Natural killer cell treated with Interleukin-12 subunit alpha and Interleukin-12 subunit beta and Interleukin-15 and Interleukin-18, amount 100 ng/mL, for 72 hours (primary cell): Measurements from ENCODE around the gene HYOU1. TPM values are rescaled to one million over a fixed set of nuclear protein-coding genes. Genes with fewer than 3 reads are reported as not detected.
"Not testable (repeated sequence)": the region's sequence is repeated elsewhere in the genome, so short reads cannot be mapped to it uniquely, and the experiment has no call there.

Experiments
- ATAC-seq, 2 donors: fragments of 150-1000 bp; cut with Tn5 transposase in 1 of 2; sonication (Bioruptor Pico), chemical (Tn5 transposase) in 1 of 2; 2 replicates each; pipeline ENCODE4 v1.10.0; 2021
- DNase-seq: peaks from one replicate; pipeline ENCODE4 v3.0.0; 2022; ENCODE audit warnings: low spot score
- H3K27ac Mint-ChIP-seq, 2 donors: 1 replicate in 1 of 2; 2 replicates in 1 of 2; pipeline ENCODE4 v1.8.0; 2022; ENCODE audit warnings: mixed read lengths in 2 of 2, mild to moderate bottlenecking in 1 of 2, moderate library complexity in 1 of 2
- H3K27me3 Mint-ChIP-seq, 2 donors: 1 replicate in 1 of 2; 2 replicates in 1 of 2; pipeline ENCODE4 v1.8.0; 2022; ENCODE audit warnings: mixed read lengths in 2 of 2
- H3K36me3 Mint-ChIP-seq: one replicate; pipeline ENCODE4 v1.8.0; 2022; ENCODE audit warnings: mixed read lengths
- H3K4me1 Mint-ChIP-seq, 2 donors: 1 replicate in 1 of 2; 2 replicates in 1 of 2; pipeline ENCODE4 v1.8.0; 2022; ENCODE audit warnings: low read depth in 2 of 2, mixed read lengths in 2 of 2, mild to moderate bottlenecking in 1 of 2
- H3K4me3 Mint-ChIP-seq: one replicate; pipeline ENCODE4 v1.8.0; 2022; ENCODE audit warnings: mixed read lengths
- H3K9me3 Mint-ChIP-seq: 2 replicates; pipeline ENCODE4 v1.8.0; 2022; ENCODE audit warnings: mixed read lengths
- total RNA-seq, 2 donors: library from RNA; stranded (reverse); gene quantifications; one replicate each; pipeline ENCODE4 v1.2.3, GENCODE V29; 2022

Gene HYOU1
- total RNA-seq, 2 donors from 2014 or later = 259 to 333 TPM

GRCh38 chr11:119026970-119027369 lies 30.0 kb downstream of the HYOU1 start:
- peaks cover 19 to 36% of the 10 kb centered on the region in 2 donors for H3K4me1 Mint-ChIP-seq
- H3K27me3 Mint-ChIP-seq = no peaks in the 10 kb centered on the region
- H3K9me3 Mint-ChIP-seq = no peaks in the 10 kb centered on the region
- DNase-seq = no peak
- no peak overlapping the region for H3K4me3 Mint-ChIP-seq
- peaks cover 12% of the 10 kb centered on the region for H3K36me3 Mint-ChIP-seq
- ATAC-seq = no peak
- H3K27ac Mint-ChIP-seq = no peak overlapping the region

DNA sequence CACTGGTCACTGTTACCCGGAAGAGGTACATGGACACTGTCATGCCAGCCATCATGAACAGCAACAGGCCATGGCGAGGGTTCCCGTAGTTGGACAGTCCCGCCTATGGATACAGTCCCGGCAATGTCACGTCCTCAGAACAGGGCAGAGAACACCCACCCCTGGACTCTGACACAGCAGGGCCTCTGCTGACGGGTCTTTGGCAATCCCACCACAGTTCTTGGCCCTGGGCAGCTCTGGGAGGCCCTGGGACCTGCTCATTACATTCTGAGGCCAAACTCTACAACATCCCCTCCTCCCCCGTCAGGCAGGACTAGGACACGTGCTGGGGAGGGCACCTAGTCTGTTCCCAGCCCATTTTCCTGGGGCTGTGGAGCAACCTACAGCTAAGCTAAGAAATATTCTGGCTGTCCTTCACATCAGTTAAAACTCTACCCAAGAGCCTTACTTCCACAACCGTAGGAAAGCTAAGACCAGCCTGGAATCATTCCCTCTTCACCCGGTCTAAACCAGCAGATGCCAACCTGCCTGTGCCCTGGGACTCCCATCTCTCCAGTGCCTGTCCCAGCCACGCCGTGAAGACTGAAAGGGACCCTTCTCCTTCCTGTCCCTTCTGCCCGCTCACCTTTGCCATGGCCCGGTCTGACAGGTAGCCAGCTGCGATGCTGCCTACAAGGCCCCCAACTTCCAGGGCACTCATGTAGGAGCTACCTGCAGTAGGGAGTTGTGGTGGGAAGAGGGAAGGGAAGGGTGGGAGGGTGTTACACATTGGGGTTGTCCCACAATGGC lies 30.8 kb downstream of the HYOU1 start:
- Mint-ChIP-seq H3K27ac (no peak overlapping the region), H3K9me3 (no peaks in the 10 kb centered on the region), H3K27me3 (no peaks in the 10 kb centered on the region), H3K4me3 (no peak overlapping the region), H3K4me1 (peaks cover 26 to 34% of the 10 kb centered on the region in 2 donors), H3K36me3 (peaks cover 12% of the 10 kb centered on the region)
- ATAC-seq (no peak), DNase-seq (no peak)

- Mint-ChIP-seq H3K4me1 (peaks cover 27 to 34% of the 10 kb centered on the region in 2 donors), H3K27me3 (no peaks in the 10 kb centered on the region), H3K27ac (peak overlapping the region; percentile 36 to 73), H3K4me3 (no peak overlapping the region), H3K9me3 (no peaks in the 10 kb centered on the region), H3K36me3 (peaks cover 12% of the 10 kb centered on the region)
- DNase-seq = no peak
- ATAC-seq = no peak
Measured at GRCh38 chr11:119025541-119025940, 31.5 kb downstream of the HYOU1 start.

DNA sequence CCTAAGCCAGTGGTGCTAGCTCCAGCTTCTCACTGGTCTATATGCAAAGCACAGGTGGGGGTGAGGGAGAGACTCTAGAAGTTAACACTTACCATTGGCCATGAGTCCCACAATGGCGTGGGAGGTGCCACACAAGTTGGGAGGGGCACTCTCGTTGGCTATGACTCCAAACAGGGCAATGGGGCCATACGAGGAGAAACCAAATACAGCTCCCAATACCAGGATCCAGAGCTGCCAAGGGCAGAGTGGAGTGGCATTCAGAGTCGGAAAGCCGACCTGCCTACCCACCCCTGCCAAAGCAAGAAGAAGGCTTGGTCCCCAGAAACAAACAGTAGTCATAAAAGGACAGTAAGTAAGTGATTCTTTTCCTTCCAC lies 31.9 kb downstream of the HYOU1 start:
- Mint-ChIP-seq H3K9me3 (no peaks in the 10 kb centered on the region), H3K4me3 (no peak overlapping the region), H3K27ac (peak overlapping the region; percentile 36 to 73), H3K36me3 (peaks cover 13% of the 10 kb centered on the region), H3K4me1 (peaks cover 28 to 35% of the 10 kb centered on the region in 2 donors), H3K27me3 (no peaks in the 10 kb centered on the region)
- DNase-seq (no peak), ATAC-seq (no peak)

DNA sequence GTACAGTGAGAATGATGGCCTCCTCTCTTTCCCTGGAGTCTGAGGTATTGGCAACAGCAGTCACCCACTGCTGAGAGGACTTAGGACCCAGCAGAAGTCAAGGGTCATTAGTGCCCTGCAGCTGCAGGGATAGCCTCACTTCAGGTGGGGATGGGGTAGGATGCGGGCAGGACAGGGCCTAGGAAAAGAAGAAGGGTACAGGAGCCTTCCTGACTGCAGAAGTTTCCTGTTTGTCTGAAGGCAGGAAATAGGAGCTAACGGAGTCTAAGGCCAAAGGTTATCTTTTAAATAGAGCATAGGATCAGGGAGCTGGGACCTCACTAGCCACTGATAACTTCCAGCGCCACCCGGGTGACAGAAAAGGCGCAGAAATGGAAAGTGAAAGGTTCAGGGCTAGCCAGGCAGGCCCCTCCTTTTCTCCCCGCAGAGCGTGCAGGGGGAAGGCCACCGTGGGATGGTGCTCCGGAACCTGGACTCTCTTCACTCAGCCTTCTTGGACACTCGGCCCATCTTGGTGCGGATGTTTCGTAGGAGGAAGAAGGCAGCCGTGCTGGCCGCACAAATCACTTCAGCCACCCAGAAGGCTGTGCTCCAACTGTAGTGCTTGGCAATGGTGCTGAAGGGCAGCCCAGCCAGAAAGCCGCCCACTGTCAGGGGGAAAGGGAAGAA lies 32.4 kb downstream of the HYOU1 start:
- no peaks in the 10 kb centered on the region for H3K27me3 Mint-ChIP-seq
- H3K27ac Mint-ChIP-seq = peak overlapping the region; percentile 19 to 73
- no peaks in the 10 kb centered on the region for H3K9me3 Mint-ChIP-seq
- peaks cover 17% of the 10 kb centered on the region for H3K36me3 Mint-ChIP-seq
- no peak for ATAC-seq
- peaks cover 29 to 34% of the 10 kb centered on the region in 2 donors for H3K4me1 Mint-ChIP-seq
- no peak for DNase-seq
- no peak overlapping the region for H3K4me3 Mint-ChIP-seq

DNA sequence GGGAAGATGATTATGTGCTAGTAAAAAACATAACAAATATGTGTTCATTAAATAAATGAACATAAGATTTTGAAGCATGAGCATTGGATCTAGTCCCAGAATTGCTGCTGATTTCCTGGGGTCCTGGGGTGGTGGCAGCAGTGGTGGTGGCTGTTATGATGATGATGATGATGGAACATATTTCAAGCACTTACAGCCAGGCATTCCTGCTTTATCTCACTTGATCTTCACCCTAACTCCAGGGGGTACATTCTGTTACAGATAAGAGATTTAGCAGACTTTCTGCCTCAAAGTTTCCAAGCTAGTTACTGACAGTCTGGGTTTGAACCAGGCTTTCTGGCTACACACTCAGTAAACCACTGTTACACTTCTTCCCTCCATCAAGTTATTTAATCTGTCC lies 33.3 kb downstream of the HYOU1 start:
- no peaks in the 10 kb centered on the region for H3K27me3 Mint-ChIP-seq
- H3K4me3 Mint-ChIP-seq = no peak overlapping the region
- H3K4me1 Mint-ChIP-seq = peaks cover 26 to 28% of the 10 kb centered on the region in 2 donors
- ATAC-seq (no peak), DNase-seq (no peak)
- peaks cover 17% of the 10 kb centered on the region for H3K36me3 Mint-ChIP-seq
- no peaks in the 10 kb centered on the region for H3K9me3 Mint-ChIP-seq
- H3K27ac Mint-ChIP-seq = peak overlapping the region; percentile 19 to 73

GRCh38 chr11:119021631-119022030 lies 35.4 kb downstream of the HYOU1 start:
- H3K36me3 Mint-ChIP-seq = peaks cover 33% of the 10 kb centered on the region
- no peaks in the 10 kb centered on the region for H3K9me3 Mint-ChIP-seq
- peak overlapping the region in 1 of 2 donors; percentile 41 for H3K27ac Mint-ChIP-seq
- peaks cover 27 to 35% of the 10 kb centered on the region in 2 donors for H3K4me1 Mint-ChIP-seq
- ATAC-seq (no peak), DNase-seq (no peak)
- no peaks in the 10 kb centered on the region for H3K27me3 Mint-ChIP-seq
- peak overlapping the region; percentile 27 for H3K4me3 Mint-ChIP-seq

DNA sequence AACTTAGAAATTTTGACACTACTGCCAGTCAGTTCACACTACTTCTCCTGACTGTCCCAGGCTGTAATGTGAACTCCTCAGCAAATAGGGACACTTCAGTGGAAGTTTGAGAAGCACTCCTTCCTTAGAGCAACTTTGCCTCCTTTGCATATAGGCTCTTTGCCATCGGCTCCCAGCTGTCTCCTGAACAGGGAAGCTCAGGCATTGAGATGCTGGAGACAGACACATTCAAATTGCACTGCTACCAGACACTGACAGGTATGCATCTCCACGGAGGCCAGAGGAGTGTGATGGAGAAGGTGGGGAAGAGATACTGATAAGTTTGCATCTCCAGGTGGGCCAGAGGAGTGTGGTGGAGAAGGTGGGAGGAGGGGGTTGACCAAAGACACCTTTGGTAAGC lies 37.0 kb downstream of the HYOU1 start:
- Mint-ChIP-seq H3K36me3 (peaks cover 37% of the 10 kb centered on the region), H3K4me1 (peaks cover 33 to 43% of the 10 kb centered on the region in 2 donors), H3K27me3 (no peaks in the 10 kb centered on the region), H3K27ac (peak overlapping the region; percentile 97 to 100), H3K4me3 (peak overlapping the region; percentile 95), H3K9me3 (no peaks in the 10 kb centered on the region)
- DNase-seq (no peak), ATAC-seq (no peak)

- Mint-ChIP-seq H3K27me3 (no peaks in the 10 kb centered on the region), H3K27ac (peak within 1 kb of the TSS; percentile 97 to 100), H3K36me3 (peaks cover 36% of the 10 kb centered on the region), H3K4me3 (peak within 1 kb of the TSS; percentile 95), H3K4me1 (peaks cover 27 to 34% of the 10 kb centered on the region in 2 donors), H3K9me3 (no peaks in the 10 kb centered on the region)
- DNase-seq (peak; percentile 97), ATAC-seq (peak; percentile 95 to 97)
Measured at GRCh38 chr11:119018074-119018938, 38.7 kb downstream of the HYOU1 start, which contains the start of the genes RPS25 and TRAPPC4. RPS25 (minus strand) TSS chr11:119018343; CDS start chr11:119018284, 59 bp downstream. TRAPPC4 (plus strand) TSS chr11:119018766; CDS start chr11:119018796, 30 bp downstream.

DNA sequence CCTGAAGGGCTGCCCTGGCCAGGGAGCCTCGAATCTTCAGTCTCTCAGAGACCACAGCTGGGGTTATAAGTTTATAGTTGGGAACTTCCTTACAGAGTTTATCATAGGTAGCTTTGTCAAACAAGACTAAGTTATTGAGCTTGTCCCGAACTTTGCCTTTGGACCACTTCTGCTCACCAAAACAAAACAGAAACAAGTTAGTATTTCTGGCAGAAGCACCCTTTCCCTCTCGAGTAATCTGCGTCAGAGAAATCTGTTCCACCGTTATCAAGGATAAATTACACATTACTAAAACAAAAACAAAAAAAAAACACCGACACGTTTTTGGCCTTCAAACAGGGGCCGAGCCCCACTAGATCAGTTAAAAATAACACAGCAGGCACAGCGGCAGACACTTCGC lies 39.6 kb downstream of the HYOU1 start:
- peaks cover 27 to 37% of the 10 kb centered on the region in 2 donors for H3K4me1 Mint-ChIP-seq
- not testable (repeated sequence) for DNase-seq

DNA sequence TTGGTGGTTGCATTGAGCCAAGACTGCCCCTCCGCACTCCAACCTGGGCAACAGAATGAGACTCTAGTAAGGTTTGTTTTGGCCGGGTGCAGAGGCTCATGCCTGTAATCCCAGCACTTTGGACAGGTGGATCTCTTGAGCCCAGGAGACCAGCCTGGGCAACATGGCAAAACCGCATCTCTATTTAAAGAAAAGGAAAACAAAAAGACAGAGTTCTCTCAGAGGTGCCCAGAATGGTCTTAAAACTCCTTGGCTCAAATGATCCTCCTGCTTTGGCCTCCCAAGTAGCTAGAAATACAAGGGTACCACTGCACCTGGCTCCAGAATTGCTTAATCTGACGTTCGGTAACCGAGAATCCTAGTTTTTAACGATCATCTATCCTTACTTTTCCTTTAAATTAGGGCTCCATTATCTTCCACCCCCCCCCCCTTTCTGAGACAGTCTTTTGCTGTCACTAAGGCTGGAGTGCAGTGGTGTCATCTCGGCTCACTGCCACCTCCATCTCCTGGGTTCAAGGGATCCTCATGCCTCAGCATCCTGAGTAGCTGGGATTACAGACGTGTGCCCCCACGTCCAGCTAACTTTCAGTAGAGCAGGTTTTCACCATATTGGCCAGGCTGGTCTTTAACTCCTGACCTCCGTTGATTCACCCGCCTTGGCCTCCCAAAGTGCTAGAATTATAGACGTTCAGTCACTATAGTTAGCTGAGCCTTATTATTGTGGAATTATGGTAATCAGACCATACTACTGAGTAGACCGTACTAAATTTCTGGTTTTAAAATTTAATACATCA lies 40.6 kb downstream of the HYOU1 start:
- ATAC-seq (no peak), DNase-seq (no peak)
- Mint-ChIP-seq H3K9me3 (no peaks in the 10 kb centered on the region), H3K27ac (peak overlapping the region; percentile 97 to 100), H3K36me3 (peaks cover 45% of the 10 kb centered on the region), H3K27me3 (no peaks in the 10 kb centered on the region), H3K4me3 (peak overlapping the region; percentile 95), H3K4me1 (peaks cover 29 to 35% of the 10 kb centered on the region in 2 donors)

More for the DNA sequence above, 39.6 kb downstream of the HYOU1 start:
- not testable (repeated sequence) for ATAC-seq, H3K27me3 Mint-ChIP-seq, H3K9me3 Mint-ChIP-seq
- Mint-ChIP-seq H3K27ac (peak overlapping the region; percentile 97 to 100), H3K4me3 (peak overlapping the region; percentile 95), H3K36me3 (peaks cover 41% of the 10 kb centered on the region)

DNA sequence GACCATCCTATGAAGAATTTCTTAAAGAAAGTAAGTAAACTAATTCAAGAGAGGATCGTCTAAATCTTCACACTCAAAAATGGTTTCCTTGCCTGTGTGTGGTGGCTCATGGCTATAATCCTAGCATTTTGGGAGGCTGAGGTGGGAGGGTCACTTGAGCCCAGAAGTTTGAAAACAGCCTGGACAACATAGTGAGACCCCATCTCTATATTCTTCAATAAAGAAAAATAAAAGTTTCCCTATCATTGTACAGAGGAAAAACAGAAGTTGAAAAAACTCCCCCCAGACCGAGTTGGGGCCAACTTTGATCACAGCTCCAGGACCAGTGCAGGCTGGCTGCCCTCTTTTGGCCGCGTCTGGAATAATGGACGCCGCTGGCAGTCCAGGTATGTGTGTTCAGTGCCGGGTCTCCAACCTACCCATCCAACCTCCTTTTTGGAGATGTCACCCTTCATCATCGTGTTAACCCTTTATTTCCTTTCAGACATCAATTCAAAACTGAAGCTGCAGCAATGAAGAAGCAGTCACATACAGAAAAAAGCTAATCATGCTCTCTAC lies 41.9 kb downstream of the HYOU1 start:
- ATAC-seq (no peak), DNase-seq (no peak)
- Mint-ChIP-seq H3K27ac (peak overlapping the region; percentile 70 to 97), H3K9me3 (no peaks in the 10 kb centered on the region), H3K27me3 (no peaks in the 10 kb centered on the region), H3K4me3 (peak overlapping the region; percentile 95), H3K36me3 (peaks cover 44% of the 10 kb centered on the region), H3K4me1 (peaks cover 28 to 31% of the 10 kb centered on the region in 2 donors)
